Measurements from ENCODE around the gene LAMTOR1.

LAMTOR1 gene

GRCh38 chr11:72081821-72082453, 21.2 kb downstream of the LAMTOR1 start:
- DNase-seq (ENCODE audit: low read depth in 2 of 2), result no peak

DNA sequence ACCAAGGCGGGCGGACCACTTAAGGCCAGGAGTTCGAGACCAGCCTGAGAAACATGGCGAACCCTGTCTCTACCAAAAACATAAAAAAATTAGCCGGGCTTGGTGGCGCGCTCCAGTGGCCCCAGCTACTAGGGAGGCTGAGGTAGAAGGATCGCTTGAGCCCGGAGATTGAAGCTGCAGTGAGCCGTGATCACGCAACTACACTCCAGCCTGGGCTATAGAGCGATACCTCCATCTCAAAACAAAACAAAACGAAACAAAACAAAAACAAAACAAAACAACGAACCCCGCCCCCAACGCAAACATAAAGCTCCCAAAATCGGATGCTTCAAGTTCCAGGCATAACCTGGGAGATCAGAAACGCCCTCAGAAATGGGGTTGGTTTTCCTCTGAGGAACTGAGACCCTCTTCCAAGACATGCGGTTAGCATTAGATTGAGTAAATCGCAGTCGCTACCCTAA, 21.9 kb downstream of the LAMTOR1 start:
- no peak for DNase-seq (ENCODE audit: low read depth in 2 of 2)

GRCh38 chr11:72080326-72081183, 22.5 kb downstream of the LAMTOR1 start, which contains the start of the genes LRRC51 and NUMA1:
Gene LRRC51 (plus strand): TSS chr11:72080850. CDS start chr11:72089084, 8,234 bp downstream.
Gene NUMA1 (minus strand): TSS chr11:72080542. CDS start chr11:72035943, 44,599 bp downstream.
- peak; percentile 95 to 97 for DNase-seq (ENCODE audit: low read depth in 2 of 2)

GRCh38 chr11:72079819-72080325, 23.2 kb downstream of the LAMTOR1 start:
- DNase-seq (ENCODE audit: low read depth in 2 of 2), result no peak

- no peak for DNase-seq (ENCODE audit: low read depth in 2 of 2)
Observed at GRCh38 chr11:72078477-72078876, 24.6 kb downstream of the LAMTOR1 start.

DNA sequence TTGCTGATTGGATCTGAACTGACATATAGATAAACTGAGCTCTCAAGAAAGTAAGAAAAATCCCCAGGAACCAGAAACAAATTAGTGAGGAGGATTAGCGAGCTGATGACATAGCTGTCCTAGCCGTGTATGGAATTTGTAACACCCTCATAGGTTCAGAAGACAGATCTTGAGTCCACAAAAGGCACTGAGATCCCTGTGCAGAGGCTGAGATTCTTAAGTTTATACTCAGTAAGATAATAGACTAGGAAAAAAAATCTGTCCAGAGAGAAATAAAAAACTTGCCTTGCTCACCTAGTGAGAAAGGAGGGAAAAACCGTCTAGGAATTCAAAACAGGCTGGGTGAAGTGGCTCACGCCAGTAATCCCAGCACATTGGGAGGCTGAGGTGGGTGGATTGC, 27.3 kb downstream of the LAMTOR1 start:
- DNase-seq (ENCODE audit: low read depth in 2 of 2), result no peak

DNA sequence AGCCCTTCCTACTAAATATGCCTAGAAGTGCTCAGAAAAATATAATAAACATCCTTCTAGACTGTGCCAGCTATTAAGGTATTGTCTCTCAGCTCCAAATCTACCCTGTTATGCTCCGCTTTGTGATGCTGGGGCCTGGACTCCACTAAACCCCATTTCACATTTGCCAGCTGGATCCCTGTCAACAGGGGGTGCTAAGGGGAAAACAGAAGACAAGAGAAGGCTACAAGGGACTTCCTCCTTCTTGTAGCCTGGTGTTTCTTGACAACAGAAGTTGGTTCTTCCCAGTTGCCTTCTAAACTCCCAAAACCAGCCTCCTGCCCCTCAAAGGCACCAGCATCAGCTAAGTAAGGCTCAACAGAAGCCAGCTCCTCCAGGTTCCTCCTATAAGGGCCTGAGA, 28.0 kb downstream of the LAMTOR1 start:
- DNase-seq (ENCODE audit: low read depth in 2 of 2), result no peak

DNA sequence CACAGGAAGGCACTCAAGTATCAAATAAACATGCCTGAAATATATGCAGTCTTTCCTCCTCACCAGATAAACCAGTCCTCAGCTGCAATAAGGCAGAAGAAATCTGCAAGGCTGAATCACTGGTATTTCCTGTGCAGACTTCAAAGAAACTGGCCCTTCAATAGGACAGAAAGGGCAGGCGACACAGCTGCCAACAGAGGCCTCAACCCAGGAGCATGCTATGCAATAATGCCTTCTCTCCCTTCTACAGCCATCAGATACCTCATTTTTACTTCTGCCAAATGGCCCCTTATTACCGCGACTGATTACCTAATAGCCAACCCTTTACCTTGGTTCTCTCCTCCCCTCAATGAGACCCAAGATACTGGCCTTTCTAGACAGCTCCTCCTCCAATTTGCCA, 30.7 kb downstream of the LAMTOR1 start:
- DNase-seq (ENCODE audit: low read depth in 2 of 2), result no peak

- no peak for DNase-seq (ENCODE audit: low read depth in 2 of 2)
Observed at GRCh38 chr11:72070491-72070890, 32.6 kb downstream of the LAMTOR1 start.

GRCh38 chr11:72069787-72070251, 33.3 kb downstream of the LAMTOR1 start:
- DNase-seq (ENCODE audit: low read depth in 2 of 2), result no peak

DNA sequence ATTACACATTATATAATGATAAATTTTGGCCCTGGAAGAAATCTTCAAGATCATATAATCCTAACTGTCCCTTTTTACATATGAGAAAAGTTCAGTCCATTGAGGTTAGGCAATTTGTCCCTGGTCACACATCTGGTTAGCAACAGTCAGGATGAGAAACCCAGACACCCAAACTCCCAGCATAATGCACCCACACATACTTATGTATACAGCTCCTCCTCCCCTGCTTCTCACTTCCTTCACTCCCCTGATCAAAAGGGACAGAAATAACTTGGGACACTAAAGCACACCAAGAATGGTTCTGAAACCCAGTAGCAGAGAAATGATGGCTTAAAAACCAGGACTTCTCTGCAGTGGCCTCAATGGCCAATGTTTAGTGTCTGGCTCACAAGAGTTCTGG, 33.9 kb downstream of the LAMTOR1 start:
- no peak for DNase-seq (ENCODE audit: low read depth in 2 of 2)

DNA sequence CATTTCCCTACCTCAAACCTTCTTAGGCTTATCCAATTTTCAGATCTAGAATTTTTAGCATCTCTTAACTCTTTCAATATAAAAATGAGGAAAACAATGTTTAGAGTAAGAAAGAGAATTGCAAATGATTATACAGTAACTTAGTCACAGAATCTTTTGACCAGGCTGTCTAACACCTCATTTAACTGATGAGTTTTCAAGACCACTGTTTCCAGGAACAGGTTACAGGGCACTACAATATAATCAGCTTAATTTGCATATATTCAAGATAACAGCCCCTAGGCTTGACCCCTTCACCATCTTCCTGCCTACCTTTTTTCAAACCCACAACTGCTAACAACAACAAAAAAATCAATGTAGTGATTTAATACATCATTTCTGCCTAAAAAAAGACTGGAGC, 35.4 kb downstream of the LAMTOR1 start:
- DNase-seq (ENCODE audit: low read depth in 2 of 2), result no peak

- DNase-seq (ENCODE audit: low read depth in 2 of 2), result no peak
Observed at GRCh38 chr11:72067266-72067665, 35.8 kb downstream of the LAMTOR1 start.

- DNase-seq (ENCODE audit: low read depth in 2 of 2), result no peak
Observed at GRCh38 chr11:72066855-72067254, 36.2 kb downstream of the LAMTOR1 start.

- DNase-seq (ENCODE audit: low read depth in 2 of 2), result no peak
Observed at GRCh38 chr11:72061739-72062396, 41.2 kb downstream of the LAMTOR1 start.

DNA sequence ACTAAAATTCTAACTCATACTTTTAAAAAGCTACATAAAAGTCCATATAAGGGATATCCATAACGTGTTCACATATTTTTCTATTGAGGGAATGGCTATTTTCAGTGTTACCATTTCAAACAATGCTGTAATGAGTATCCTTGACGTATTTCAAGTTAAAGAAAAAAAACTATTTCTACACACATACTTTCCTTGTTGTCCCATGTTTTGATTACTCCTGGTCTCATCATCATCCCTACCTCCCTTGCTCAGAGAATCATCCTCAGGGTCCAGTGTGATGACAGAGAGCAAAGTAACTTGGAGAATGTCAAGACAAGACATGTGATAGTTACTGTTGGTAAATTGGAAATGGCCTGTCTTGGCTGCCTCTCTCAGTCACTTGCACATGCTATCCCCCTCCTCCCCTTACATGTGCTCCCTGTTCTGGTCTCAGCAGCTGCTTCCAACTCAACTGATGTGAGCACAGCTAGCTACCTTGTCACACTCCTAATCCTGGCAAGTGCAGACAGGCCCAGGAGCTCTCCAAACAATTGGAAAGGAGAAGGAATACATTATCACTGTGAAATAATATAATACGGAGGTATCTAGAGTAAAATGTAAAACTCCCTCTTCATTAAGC, 44.6 kb downstream of the LAMTOR1 start:
- no peak for DNase-seq (ENCODE audit: low read depth in 2 of 2)

DNA sequence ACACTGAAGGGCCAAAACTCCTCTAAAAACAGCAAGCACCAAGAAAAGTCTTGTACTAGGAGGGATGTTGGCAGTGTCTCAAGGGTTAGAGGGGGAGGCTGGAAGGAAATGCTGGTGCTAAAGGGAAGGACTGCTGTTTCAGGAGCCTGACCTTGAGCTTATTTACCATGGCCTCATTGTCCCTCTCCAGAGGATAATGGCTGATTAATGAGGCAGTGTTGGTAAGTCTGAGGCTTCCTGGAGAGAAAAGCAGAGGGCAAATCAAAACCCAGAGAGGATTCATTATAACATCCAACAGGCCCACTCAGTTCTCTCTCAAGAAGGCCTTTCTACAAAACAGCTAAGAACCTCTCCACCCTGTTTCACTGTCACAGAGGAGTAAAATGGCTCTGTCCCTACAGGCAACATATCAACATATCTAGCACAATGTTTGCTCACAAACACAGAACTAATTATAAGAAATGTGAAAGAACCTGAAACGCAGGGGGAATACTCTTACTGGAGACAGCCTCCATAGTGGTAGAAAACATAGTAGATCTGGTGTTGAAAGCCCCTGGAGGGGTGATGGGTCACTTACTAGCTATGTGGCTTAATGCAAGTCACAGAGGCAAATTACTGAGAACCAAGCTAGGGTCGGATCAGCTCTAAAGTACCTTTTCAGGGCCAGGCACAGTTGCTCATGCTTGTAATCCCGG, 54.2 kb downstream of the LAMTOR1 start:
- no peak for DNase-seq (ENCODE audit: low read depth in 2 of 2)

Data from stimulated activated CD4-positive, alpha-beta T cell treated with anti-CD3 and anti-CD28 coated beads, Interleukin-1b, Interleukin-23, amount 100 ng/mL, for 1 hour (primary cell).